Gastrocnemius medialis (tissue), 4 donors: ENCODE results near the gene MAP2.

ENCODE experiments used
- POLR2A ChIP-seq, 2 donors: fragments of 450-650 bp; IDR thresholded peaks; one replicate each; pipeline ENCODE4 v1.6.1; 2017; ENCODE audit warnings: antibody characterized with exemption in 2 of 2, mild to moderate bottlenecking in 2 of 2, moderate library complexity in 2 of 2
- TF ChIP-seq, protein P1 (sequence below), 5 experiments: fragments of 450-650 bp in 3 of 5; fragments of 200-600 bp in 2 of 5; sonication (generic) in 2 of 5; IDR thresholded peaks in 4 of 5; conservative IDR thresholded peaks in 1 of 5; 1 replicate in 4 of 5; 2 replicates in 1 of 5; pipeline ENCODE4 v1.5.1; 2016 to 2019; ENCODE audit warnings: antibody characterized with exemption in 5 of 5, mild to moderate bottlenecking in 3 of 5, moderate library complexity in 3 of 5

GRCh38 chr2:209556354-209556961, 132.6 kb downstream of the MAP2 start:
- no peak for TF ChIP-seq POLR2A (IDR thresholded peaks at IDR 0.05)
- TF ChIP-seq, protein P1, sequence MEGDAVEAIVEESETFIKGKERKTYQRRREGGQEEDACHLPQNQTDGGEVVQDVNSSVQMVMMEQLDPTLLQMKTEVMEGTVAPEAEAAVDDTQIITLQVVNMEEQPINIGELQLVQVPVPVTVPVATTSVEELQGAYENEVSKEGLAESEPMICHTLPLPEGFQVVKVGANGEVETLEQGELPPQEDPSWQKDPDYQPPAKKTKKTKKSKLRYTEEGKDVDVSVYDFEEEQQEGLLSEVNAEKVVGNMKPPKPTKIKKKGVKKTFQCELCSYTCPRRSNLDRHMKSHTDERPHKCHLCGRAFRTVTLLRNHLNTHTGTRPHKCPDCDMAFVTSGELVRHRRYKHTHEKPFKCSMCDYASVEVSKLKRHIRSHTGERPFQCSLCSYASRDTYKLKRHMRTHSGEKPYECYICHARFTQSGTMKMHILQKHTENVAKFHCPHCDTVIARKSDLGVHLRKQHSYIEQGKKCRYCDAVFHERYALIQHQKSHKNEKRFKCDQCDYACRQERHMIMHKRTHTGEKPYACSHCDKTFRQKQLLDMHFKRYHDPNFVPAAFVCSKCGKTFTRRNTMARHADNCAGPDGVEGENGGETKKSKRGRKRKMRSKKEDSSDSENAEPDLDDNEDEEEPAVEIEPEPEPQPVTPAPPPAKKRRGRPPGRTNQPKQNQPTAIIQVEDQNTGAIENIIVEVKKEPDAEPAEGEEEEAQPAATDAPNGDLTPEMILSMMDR (IDR thresholded peaks at IDR 0.05 in 4 of 5, conservative IDR thresholded peaks at IDR 0.05 in 1 of 5) = peak in 2 of 5 experiments; percentile 36 to 38
